GM23338 (cell line): ENCODE measurements around the gene VDR. TPM values are rescaled to one million over a fixed set of nuclear protein-coding genes. Genes with fewer than 3 reads are reported as not detected.

ENCODE experiments used
- ATAC-seq: fragments of 200-7000 bp; cut with Tn5 transposase; 3 replicates; pipeline ENCODE4 v1.9.1; 2020
- DNase-seq: peaks from one replicate; pipeline ENCODE4 v3.0.0-alpha.2; 2015; ENCODE audit warnings: low spot score
- H2AFZ ChIP-seq: fragments of 200-600 bp; sonication (generic); 2 replicates; pipeline ENCODE4 v1.8.0; 2016; ENCODE audit warnings: antibody characterized with exemption, mild to moderate bottlenecking, moderate library complexity
- H3F3A ChIP-seq: fragments of 200-600 bp; sonication (generic); replicated peaks from 2 replicates; pipeline ENCODE4 v1.8.0; 2017; ENCODE audit warnings: antibody characterized with exemption, mixed run types, low read depth
- H3K27ac ChIP-seq: fragments of 200-600 bp; sonication (generic); 2 replicates; pipeline ENCODE4 v1.6.1; 2016; ENCODE audit warnings: low read depth
- H3K27me3 ChIP-seq: fragments of 200-600 bp; sonication (generic); 2 replicates; pipeline ENCODE4 v1.8.0; 2016; ENCODE audit warnings: mild to moderate bottlenecking, mixed run types, moderate library complexity; ENCODE audit not compliant: insufficient read depth
- H3K36me3 ChIP-seq: fragments of 200-600 bp; sonication (generic); 2 replicates; pipeline ENCODE4 v1.8.0; 2016; ENCODE audit warnings: mild to moderate bottlenecking; ENCODE audit not compliant: insufficient read depth
- H3K4me1 ChIP-seq: fragments of 200-600 bp; sonication (generic); 2 replicates; pipeline ENCODE4 v1.8.0; 2016; ENCODE audit warnings: mild to moderate bottlenecking, moderate library complexity; ENCODE audit not compliant: insufficient read depth
- H3K4me2 ChIP-seq: fragments of 200-600 bp; sonication (generic); 2 replicates; pipeline ENCODE4 v1.7.1; 2017; ENCODE audit warnings: mixed run types
- H3K4me3 ChIP-seq: fragments of 200-600 bp; sonication (generic); 2 replicates; pipeline ENCODE4 v1.6.1; 2016; ENCODE audit warnings: mixed run types
- H3K79me2 ChIP-seq: fragments of 200-600 bp; sonication (generic); replicated peaks from 2 replicates; pipeline ENCODE4 v1.8.0; 2017; ENCODE audit warnings: mild to moderate bottlenecking; ENCODE audit not compliant: insufficient read depth
- H3K9me2 ChIP-seq: fragments of 200-600 bp; sonication (generic); 2 replicates; pipeline ENCODE4 v1.8.0; 2017; ENCODE audit not compliant: insufficient read depth
- H4K20me1 ChIP-seq: fragments of 200-600 bp; sonication (generic); replicated peaks from 2 replicates; pipeline ENCODE4 v1.8.0; 2017; ENCODE audit warnings: mild to moderate bottlenecking; ENCODE audit not compliant: insufficient read depth
- H3K27ac Mint-ChIP-seq: 2 replicates; pipeline ENCODE4 v1.8.0; 2020; ENCODE audit warnings: inconsistent platforms, mild to moderate bottlenecking, moderate library complexity, mixed read lengths
- H3K27me3 Mint-ChIP-seq: 3 replicates; pipeline ENCODE4 v1.8.0; 2022; ENCODE audit warnings: low read depth, mild to moderate bottlenecking, moderate library complexity, mixed read lengths, inconsistent platforms; ENCODE audit not compliant: insufficient read depth, poor library complexity
- H3K36me3 Mint-ChIP-seq: 3 replicates; pipeline ENCODE4 v1.8.0; 2021; ENCODE audit warnings: low read depth, mild to moderate bottlenecking, inconsistent platforms, moderate library complexity, mixed read lengths
- H3K4me1 Mint-ChIP-seq: 3 replicates; pipeline ENCODE4 v1.8.0; 2020; ENCODE audit warnings: mild to moderate bottlenecking, inconsistent platforms, mixed read lengths
- H3K4me3 Mint-ChIP-seq: 3 replicates; pipeline ENCODE4 v1.8.0; 2021; ENCODE audit warnings: moderate library complexity, mild to moderate bottlenecking, inconsistent platforms, mixed read lengths
- H3K9me3 Mint-ChIP-seq: 3 replicates; pipeline ENCODE4 v1.8.0; 2020; ENCODE audit warnings: moderate library complexity, mild to moderate bottlenecking, inconsistent platforms, mixed read lengths
- JUNB ChIP-seq: IDR thresholded peaks from one replicate; pipeline ENCODE4 v1.6.1; 2016; ENCODE audit warnings: antibody characterized with exemption; ENCODE audit not compliant: unreplicated experiment
- NANOG ChIP-seq: IDR thresholded peaks from 2 replicates; pipeline ENCODE4 v1.6.1; 2016; ENCODE audit warnings: antibody characterized with exemption, borderline replicate concordance
- REST ChIP-seq: IDR thresholded peaks from one replicate; pipeline ENCODE4 v1.6.1; 2018; ENCODE audit warnings: antibody characterized with exemption; ENCODE audit not compliant: unreplicated experiment
- STAT1 ChIP-seq: IDR thresholded peaks from one replicate; pipeline ENCODE4 v1.6.1; 2016; ENCODE audit warnings: antibody characterized with exemption; ENCODE audit not compliant: unreplicated experiment
- ZNF114 ChIP-seq: fragments of 250-450 bp; sonication (Bioruptor Pico); IDR thresholded peaks from 2 replicates; pipeline ENCODE4 v1.5.0; 2020; ENCODE audit warnings: mild to moderate bottlenecking, moderate library complexity
- ZNF462 ChIP-seq: fragments of 250-450 bp; sonication (Bioruptor Pico); IDR thresholded peaks from 2 replicates; pipeline ENCODE4 v1.5.0; 2020; ENCODE audit warnings: mild to moderate bottlenecking, moderate library complexity
- polyA plus RNA-seq: library from polyadenylated mRNA; unstranded; fragments of >200 nt; fragmentation: Nextera tagmentation; extraction: Ambion mirVana; gene quantifications from 2 replicates; pipeline ENCODE4 v1.2.1, GENCODE V29; 2016
- total RNA-seq: library from RNA; depleted of rRNA; stranded (reverse); fragments of >200 nt; shearing (Covaris generic); gene quantifications from 2 replicates; pipeline ENCODE4 v1.2.3, GENCODE V29; 2014
- TF ChIP-seq, protein P1 (sequence below): IDR thresholded peaks from 2 replicates; pipeline ENCODE4 v1.6.1; 2016; ENCODE audit warnings: antibody characterized with exemption
- TF ChIP-seq, protein P2 (sequence below), 2 experiments: fragments of 200-600 bp in 1 of 2; sonication (generic) in 1 of 2; conservative IDR thresholded peaks; 2 replicates each; pipeline versions ENCODE4 v1.5.1 to v1.6.1; 2016 to 2017; ENCODE audit warnings: antibody characterized with exemption in 2 of 2, low read depth in 2 of 2, mild to moderate bottlenecking in 2 of 2, moderate library complexity in 1 of 2

The VDR gene
- total and polyA plus RNA-seq, 2 experiments from 2014 or later = 0.37 to 1.4 TPM

DNA sequence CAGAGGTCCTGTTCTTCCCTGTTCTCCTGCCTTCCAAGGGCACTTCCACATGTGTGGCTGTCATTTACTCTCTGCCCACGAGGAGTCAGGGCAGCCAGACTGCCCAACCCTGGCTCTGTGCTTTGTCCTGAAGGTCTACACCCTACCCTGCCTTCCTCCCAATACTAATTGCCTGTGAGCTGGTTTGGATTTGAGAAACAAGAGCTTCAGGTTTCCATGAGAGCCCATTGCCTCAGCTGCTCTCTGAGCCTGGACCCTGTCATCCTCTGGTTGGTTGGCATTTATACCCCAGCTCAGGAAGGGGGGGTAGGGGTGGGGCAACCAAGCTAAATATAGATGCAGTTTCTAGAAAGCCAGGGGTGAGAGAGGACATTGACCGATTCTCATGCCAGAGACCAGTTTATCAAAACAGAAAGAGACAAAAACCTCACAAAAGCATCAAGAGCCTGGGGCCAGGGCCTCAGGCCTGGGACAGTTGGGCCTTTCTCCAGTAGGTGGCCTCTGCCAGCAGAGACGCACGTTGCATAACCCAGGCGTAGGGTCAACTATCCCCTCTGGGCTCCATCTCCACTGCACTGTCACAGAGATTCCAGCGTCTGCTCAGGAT is 34.5 kb downstream of the VDR start (continued):
- TF ChIP-seq ZNF462 (CRISPR knock-in tag) = 0 out of 2 replicates have a peak, but pooled peaks have one; percentile 47

DNA sequence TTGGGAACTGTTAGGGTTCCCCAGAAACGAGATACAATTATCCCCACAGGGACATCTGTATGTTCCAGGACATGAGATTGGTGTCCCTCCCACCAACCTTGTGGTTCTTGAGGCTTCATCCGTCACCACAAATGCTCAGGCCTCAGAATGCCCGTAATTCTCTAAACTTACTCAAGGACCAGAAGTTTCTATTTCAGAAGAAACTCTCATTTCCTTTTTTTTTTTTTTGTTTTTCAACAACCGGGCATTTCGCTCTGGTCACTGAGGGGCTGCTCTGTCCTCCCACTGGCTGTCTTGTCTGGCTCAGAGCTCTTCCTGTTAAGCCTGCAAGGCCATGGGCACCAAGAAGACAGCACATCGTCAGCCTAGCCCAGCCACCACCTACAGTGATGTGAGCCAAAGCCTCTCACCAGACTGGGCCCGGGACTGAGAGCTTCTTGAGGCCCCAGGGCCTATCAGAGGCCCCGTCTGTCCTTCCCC is 36.2 kb downstream of the VDR start:
- no peaks in the 10 kb centered on the region; the same call in 2 of the 3 replicates for H3K9me3 Mint-ChIP-seq
- H3K9me2 ChIP-seq = no peaks in the 10 kb centered on the region
- no peaks in the 10 kb centered on the region for H3K79me2 ChIP-seq
- H3K27ac Mint-ChIP-seq = no peak overlapping the region
- ATAC-seq (no peak), DNase-seq (no peak)
- H2AFZ ChIP-seq = no peak overlapping the region
- H3K4me3 Mint-ChIP-seq = no peak overlapping the region
- H3K27me3 ChIP-seq = no peaks in the 10 kb centered on the region
- no peaks in the 10 kb centered on the region for H3F3A ChIP-seq
- H3K27ac ChIP-seq = no peak overlapping the region
- no peak overlapping the region for H3K4me3 ChIP-seq
- no peaks in the 10 kb centered on the region for H3K36me3 ChIP-seq
- H3K27me3 Mint-ChIP-seq = peaks cover 4% of the 10 kb centered on the region
- TF ChIP-seq, protein P1, sequence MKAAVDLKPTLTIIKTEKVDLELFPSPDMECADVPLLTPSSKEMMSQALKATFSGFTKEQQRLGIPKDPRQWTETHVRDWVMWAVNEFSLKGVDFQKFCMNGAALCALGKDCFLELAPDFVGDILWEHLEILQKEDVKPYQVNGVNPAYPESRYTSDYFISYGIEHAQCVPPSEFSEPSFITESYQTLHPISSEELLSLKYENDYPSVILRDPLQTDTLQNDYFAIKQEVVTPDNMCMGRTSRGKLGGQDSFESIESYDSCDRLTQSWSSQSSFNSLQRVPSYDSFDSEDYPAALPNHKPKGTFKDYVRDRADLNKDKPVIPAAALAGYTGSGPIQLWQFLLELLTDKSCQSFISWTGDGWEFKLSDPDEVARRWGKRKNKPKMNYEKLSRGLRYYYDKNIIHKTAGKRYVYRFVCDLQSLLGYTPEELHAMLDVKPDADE = no peak
- TF ChIP-seq STAT1 = no peak
- TF ChIP-seq ZNF114 (CRISPR knock-in tag) = no peak
- no peak for TF ChIP-seq JUNB
- TF ChIP-seq, protein P2, sequence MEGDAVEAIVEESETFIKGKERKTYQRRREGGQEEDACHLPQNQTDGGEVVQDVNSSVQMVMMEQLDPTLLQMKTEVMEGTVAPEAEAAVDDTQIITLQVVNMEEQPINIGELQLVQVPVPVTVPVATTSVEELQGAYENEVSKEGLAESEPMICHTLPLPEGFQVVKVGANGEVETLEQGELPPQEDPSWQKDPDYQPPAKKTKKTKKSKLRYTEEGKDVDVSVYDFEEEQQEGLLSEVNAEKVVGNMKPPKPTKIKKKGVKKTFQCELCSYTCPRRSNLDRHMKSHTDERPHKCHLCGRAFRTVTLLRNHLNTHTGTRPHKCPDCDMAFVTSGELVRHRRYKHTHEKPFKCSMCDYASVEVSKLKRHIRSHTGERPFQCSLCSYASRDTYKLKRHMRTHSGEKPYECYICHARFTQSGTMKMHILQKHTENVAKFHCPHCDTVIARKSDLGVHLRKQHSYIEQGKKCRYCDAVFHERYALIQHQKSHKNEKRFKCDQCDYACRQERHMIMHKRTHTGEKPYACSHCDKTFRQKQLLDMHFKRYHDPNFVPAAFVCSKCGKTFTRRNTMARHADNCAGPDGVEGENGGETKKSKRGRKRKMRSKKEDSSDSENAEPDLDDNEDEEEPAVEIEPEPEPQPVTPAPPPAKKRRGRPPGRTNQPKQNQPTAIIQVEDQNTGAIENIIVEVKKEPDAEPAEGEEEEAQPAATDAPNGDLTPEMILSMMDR (conservative IDR thresholded peaks at IDR 0.05; ENCODE audit: low read depth in 2 of 2) = no peak
- no peak for TF ChIP-seq NANOG
- no peak for TF ChIP-seq REST
- peaks cover under 1% of the 10 kb centered on the region; the same call in 1 of the 2 replicates for H3K4me1 ChIP-seq
- peaks cover under 1% of the 10 kb centered on the region; the same call in 1 of the 3 replicates for H3K4me1 Mint-ChIP-seq
- no peak overlapping the region for H3K4me2 ChIP-seq
- H4K20me1 ChIP-seq = no peaks in the 10 kb centered on the region; the same call in 1 of the 2 replicates
- no peaks in the 10 kb centered on the region; the same call in 2 of the 3 replicates for H3K36me3 Mint-ChIP-seq
